Renal pelvis (tissue), 4 donors: Measurements from ENCODE around the gene CHMP1A. TPM values are rescaled to one million over a fixed set of nuclear protein-coding genes. Genes with fewer than 3 reads are reported as not detected.
"Not testable (repeated sequence)": the region's sequence is repeated elsewhere in the genome, so short reads cannot be mapped to it uniquely, and the experiment has no call there.

ENCODE experiments used
- DNase-seq: peaks from one replicate; pipeline ENCODE4 v3.0.0-alpha.2; 2013
- polyA plus RNA-seq, 3 donors: library from polyadenylated mRNA; unstranded; fragments of 120-200 nt; gene quantifications; one replicate each; pipeline ENCODE4 v1.2.1, GENCODE V29; 2013; ENCODE audit not compliant: insufficient read length in 3 of 3

Gene CHMP1A
- polyA plus RNA-seq, 3 donors, result 82.8 to 96.3 (median 91.1) TPM

DNA sequence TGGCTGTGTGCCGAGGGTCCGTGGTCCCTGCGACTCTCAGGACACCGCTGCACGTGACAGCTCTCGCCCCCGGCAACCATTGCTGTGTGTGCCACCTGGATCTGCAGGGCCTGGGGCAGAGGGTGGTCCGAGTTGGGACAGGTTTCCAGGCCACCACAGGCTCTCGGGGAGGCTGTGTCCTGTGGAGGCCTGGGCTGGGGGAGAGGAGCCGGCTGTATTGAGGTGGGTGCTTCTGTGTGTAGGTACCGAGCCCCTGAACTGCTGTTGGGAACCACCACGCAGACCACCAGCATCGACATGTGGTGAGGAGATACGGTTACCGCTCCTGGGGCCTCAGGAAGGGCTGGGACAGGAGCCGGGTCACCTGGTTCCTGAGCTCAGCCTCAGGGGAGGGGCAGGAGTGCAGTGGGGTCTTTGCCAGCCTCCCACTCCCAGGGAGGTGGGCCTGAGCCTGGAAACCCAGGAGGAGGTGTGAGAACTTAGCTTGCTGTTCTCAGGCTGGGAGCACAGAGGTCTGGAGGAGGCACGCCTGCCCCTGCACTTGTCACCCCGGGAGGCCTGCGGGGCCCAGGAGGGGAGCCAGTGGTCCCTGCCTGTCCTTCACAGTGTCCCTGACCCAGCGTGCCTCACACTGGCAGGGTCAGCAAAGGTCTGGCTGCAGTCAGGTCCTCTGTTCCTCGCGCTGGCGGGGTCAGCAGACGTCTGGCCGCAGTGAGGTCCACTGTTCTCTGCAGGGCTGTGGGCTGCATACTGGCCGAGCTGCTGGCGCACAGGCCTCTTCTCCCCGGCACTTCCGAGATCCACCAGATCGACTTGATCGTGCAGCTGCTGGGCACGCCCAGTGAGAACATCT lies 36.6 kb upstream of the CHMP1A start:
- no peak for DNase-seq

GRCh38 chr16:89693289-89693731 lies 35.8 kb upstream of the CHMP1A start:
- DNase-seq, result no peak

DNA sequence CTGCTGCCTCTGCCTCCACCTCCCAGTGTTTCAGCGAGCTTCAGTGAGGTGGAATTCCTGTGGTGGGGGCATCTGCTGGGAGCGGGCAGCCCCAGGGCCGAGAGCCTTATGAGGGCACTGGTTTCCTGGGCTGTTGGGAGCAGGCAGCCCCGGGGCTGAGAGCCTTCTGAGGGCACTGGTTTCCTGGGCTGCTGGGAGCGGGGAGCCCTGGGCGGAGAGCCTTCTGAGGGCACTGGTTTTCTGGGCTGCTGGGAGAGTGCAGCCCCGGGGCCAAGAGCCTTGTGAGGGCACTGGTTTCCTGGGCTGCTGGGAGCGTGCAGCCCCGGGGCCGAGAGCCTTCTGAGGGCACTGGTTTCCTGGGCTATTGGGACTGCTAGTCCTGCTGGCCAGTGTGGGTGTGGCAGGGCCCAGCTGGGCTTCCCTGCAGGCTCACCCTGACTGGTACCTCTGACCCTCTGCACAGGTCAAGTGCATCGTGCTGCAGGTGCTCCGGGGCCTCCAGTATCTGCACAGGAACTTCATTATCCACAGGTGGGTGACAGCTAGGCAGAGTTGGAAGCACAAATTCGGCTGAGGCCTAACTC lies 34.6 kb upstream of the CHMP1A start:
- no peak for DNase-seq

DNA sequence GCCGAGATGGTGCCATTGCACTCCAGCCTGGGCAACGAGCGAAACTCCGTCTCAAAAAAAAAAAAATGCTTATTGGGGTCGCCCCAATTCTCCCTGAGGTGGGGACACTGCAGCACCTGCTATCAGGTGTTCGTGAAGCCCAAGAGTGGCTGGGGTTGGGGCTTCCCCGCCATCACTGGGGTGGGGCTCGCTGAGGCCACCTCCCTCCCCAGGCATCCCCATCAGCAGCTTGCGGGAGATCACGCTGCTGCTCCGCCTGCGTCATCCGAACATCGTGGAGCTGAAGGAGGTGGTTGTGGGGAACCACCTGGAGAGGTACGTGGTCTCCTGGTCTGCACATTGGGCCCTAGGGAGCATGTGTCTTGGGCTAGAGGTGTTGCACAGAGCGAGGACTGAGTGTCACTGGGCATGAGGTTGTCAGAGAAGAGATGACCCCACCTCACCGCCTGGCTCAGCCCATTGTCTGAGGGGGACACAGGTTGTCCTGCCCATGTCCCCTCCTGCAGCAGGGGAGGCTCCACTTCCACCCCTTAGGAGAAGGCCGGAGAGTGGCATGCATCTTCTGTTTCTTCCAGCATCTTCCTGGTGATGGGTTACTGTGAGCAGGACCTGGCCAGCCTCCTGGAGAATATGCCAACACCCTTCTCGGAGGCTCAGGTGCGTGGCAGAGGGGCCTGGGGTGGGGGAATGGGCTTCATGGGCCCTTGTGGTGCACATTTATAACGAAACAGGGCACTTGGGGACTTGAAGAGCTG lies 33.9 kb upstream of the CHMP1A start:
- no peak for DNase-seq

GRCh38 chr16:89690392-89690901 lies 32.9 kb upstream of the CHMP1A start:
- DNase-seq, result no peak

DNA sequence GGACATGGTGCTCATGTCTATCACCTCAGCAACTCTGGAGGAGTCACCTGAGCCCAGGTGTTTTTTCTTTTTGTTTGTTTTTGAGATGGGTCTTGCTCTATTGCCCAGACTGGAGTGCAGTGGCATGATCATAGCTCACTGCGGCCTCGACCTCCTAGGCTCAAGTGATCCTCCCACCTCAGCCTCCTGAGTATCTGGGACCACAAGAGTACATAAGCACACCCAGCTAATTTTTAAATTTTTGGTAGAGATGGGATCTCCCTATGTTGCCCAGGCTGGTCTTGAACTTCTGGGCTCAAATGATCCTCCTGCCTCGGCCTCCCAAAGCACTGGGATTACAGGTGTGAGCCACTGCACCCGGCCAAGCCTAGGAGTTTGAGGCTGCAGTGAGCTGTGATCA lies 32.1 kb upstream of the CHMP1A start:
- not testable (repeated sequence) for DNase-seq

DNA sequence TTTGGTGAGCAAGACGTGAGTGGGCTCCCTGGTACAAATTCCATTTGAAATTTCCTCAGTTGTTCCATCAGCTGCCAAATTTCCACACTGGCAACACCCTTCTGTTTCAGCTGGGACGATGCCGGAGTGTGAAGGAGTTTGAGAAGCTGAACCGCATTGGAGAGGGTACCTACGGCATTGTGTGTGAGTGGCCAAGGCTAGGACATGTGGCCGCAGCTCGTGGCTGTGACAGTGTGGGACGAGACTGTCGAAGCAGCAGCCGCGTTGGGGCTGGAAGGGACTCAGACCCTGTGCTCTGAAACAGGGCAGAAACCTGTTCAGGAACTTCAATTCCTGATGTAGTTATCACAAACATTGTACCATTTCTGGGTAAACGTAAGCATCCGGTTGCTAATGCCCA lies 31.6 kb upstream of the CHMP1A start:
- DNase-seq, result no peak

GRCh38 chr16:89688395-89688794 lies 30.9 kb upstream of the CHMP1A start:
- no peak for DNase-seq

DNA sequence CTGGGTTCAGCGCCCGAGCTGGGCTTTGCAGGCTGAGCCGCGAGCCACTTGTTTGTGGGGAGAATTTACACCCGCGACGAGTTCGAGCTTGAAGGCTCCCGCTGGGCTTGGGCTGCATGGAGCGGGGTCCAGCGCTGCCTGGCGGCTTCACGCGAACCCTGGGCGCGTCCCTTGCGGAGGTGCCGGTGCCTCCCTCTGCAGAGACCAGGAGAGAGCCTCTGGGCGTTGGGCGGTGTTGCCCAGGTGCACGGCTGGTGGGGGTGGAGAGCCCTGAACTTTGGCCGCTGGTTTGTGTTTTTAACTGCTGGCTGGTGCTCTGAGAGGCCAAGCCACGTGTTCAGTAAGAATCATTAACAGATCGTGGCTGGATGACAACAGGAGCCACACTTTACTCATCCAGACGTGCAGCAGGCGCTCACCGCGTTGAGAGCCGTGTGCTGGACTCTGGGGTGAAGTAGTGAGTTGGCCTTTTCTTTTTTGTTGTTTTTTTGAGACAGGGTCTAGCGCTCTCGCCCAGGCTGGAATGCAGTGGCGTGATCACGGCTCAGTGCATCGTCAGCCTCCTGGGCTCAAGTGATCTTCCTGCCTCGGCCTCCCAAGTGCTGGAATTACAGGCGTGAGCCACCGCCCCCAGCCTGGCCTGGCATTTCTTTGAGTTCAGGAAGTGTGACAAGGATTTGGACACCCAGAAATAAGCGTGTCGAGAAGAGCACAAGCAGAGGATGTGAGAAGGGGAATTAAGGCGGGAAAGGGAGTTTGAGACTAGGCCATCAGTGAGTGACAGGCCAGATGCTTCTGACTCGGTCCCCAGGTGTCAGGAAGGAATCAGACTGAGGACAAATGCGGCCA lies 29.8 kb upstream of the CHMP1A start:
- peak; percentile 63 for DNase-seq

DNA sequence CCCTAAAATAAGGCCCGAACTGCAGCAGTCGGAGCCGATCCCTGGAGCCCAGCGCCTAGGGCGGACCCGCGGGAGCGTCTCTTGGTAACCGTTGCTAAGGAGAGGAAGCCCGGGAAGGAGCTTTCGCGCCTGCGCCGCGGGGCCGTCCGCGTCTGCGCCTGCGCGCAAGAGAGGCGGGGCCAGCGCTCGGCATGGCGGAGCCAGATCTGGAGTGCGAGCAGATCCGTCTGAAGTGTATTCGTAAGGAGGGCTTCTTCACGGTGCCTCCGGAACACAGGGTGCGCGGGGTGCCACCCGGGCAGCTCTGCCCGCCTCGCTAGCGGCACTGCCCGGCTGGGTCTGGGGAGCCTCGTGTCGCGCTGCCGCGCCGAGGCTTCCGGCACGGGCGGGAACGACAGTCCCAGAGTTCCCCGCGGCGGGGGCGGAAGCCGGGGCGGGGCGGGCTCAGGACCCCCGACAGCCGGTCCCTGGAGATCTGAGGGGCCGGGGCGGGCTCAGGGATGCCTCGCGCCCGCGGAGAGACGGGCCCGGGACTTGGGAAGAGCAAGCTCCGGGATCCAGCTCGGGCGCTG lies 29.1 kb upstream of the CHMP1A start, which contains the start of gene CDK10:
Gene CDK10 (plus strand): TSS at position 170 of the 572 bp plus-strand sequence. CDS start 22 bp downstream, at position 192.
- peak; percentile 91 for DNase-seq

DNA sequence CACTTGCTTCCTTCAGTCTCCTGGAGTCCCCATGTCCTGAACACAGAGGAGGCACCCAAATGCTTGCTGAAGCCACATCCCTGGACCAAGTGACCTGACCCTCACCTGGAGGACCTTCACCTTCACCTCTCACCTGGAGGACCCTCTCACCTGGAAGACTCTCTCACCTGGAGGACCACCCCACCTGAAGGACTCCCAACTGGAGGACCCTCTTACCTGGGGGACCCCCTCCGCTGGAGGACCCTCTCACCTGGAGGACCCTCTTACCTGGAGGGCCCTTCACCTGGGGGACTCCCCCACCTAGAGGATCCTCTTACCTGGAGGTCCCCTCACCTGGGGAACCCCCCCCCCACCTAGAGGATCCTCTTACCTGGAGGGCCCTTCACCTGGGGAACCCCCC lies 28.4 kb upstream of the CHMP1A start:
- no peak for DNase-seq

- no peak for DNase-seq
These were observed 20.8 kb upstream of the CHMP1A start for GRCh38 chr16:89678258-89678657.

DNA sequence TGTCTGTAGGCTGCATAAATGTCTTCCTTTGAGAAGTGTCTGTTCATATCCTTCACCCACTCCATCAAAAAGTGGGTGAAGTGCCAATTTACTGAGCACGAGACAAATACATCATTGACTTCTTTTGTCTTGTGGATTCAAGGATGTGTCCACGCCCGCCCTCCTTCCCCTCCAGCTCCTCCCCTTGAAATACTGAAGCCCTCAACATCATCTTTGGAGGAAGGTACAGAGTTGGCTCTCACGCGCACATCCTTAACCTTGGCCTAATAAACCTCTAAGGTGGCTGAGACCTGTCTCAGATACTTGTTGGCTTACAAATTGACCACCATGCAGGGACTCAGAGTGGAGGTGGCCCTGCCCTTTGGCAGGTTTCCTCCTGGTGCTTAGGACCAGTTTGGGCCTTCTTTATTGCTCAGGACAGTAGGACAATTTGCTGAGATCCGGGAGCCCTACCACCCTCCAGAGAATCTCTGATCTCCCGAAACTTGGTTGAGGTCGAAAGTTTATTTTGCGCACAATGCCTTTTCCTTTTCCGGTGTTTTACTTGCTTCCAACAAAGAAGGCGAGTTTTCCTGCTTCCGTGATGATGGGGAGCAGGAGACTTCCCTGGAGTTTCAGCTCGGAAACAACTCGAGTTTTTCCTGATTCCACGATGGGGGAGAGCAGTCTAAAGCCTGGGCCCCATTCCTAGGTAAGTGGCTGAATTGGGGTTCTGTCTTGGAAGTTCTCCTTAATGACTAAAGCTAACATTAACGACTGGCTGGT lies 14.9 kb upstream of the CHMP1A start:
- DNase-seq, result no peak

DNA sequence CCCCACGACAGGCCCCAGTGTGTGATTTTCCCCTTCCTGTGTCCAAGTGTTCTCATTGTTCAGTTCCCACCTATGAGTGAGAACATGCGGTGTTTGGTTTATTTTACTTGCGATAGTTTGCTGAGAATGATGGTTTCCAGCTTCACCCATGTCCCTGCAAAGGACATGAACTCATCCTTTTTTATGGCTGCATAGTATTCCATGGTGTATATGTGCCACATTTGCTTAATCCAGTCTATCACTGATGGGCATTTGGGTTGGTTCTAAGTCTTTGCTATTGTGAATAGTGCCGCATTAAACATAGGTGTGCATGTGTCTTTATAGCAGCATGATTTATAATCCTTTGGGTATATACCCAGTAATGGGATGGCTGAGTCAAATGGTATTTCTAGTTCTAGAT lies 14.1 kb upstream of the CHMP1A start:
- not testable (repeated sequence) for DNase-seq

DNA sequence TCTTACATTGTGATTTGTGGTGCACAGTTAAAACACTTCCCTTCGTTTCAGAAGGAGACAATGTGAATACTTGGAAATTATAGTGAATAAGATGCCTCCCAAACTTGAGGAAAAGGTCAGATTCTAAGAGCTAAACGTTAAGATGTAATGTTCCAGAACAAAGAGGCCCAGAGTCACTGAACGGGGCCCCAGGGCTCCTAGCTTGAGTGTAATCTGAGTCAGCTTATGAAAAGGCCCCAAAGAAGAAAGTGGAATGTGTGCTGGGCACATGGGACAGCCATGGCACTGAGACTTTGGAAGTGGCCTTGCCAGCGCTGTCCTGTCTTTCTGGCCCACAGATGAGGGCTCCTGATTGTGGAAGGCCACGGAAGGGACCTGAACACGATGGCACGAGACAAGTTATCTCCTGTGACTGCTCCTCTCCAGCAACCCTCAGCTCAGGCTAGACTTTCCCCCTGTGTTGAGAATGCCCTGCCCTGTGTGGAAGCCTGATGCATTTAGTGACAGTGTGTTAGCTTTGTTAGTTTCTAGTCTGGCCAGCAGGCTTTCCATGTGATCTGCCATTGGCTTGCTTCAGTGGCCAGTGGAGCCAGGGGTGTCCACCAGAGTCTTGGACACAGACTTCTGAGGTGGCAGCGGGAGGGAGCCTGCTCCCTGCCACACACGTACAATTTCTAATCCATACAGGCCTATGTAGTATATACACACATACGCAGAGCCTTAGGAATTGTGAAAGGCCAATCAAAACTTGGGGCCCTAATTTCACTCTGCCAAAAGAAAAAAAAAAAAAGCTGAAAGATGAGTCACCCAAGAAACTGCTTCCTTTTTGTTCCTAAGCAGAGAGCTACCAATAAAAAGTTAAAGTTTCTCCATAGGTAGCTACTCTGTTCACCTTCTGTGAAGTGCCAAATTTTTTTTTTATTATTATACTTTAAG lies 13.3 kb upstream of the CHMP1A start:
- no peak for DNase-seq

GRCh38 chr16:89669755-89670154 lies 12.2 kb upstream of the CHMP1A start:
- no peak for DNase-seq

DNA sequence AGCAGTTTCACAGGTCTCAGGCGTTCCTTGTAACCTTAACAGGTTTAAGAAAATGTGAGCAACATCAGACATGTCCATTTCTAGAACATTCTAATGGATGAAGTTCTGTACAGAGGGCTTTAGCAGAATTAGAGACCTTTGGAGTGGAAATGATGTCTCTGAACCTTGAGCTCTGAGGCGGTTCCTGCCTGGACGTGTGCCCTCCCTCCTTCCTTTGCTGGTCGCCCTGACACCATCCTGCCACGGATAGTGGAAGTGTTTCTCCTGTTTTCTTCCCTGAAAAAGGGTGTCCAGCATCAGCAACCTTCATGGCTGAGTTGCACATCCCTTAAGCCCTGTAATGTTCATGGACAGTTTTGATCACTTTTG lies 11.3 kb upstream of the CHMP1A start:
- DNase-seq, result no peak

GRCh38 chr16:89667633-89668032 lies 10.1 kb upstream of the CHMP1A start:
- DNase-seq, result no peak

DNA sequence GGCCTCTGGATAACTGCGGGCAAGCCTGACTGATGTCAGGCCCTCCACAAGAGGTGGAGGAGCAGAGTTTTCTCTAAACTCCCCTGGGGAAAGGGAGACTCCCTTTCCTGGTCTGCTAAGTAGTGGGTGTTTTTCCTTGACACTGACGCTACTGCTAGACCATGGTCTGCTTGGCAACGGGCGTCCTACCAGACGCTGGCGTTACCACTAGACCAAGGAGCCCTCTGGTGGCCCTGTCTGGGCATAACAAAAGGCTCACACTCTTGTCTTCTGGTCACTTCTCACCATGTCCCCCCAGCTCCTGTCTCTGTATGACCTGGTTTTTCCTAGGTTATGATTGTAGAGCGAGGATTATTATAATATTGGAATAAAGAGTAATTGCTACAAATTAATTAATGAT lies 9.5 kb upstream of the CHMP1A start:
- DNase-seq, result not testable (repeated sequence)
